Activated T-cell treated with anti-CD3 and anti-CD28 coated beads, Interleukin-2, amount 50 U/mL, for 24 hours (primary cell): ENCODE results near the gene BUD23.
"Not testable (repeated sequence)": the region's sequence is repeated elsewhere in the genome, so short reads cannot be mapped to it uniquely, and the experiment has no call there.

Experiments used
- DNase-seq: peaks from one replicate; pipeline ENCODE4 v3.0.0-alpha.2; 2020
- H3K27ac Mint-ChIP-seq: 2 replicates; pipeline ENCODE4 v1.8.0; 2020; ENCODE audit warnings: mild to moderate bottlenecking, mixed read lengths
- H3K27me3 Mint-ChIP-seq: 2 replicates; pipeline ENCODE4 v1.8.0; 2020; ENCODE audit warnings: mixed read lengths
- H3K36me3 Mint-ChIP-seq: 2 replicates; pipeline ENCODE4 v1.8.0; 2020; ENCODE audit warnings: low read depth, mixed read lengths
- H3K4me1 Mint-ChIP-seq: 2 replicates; pipeline ENCODE4 v1.8.0; 2020; ENCODE audit warnings: low read depth, mixed read lengths
- H3K4me3 Mint-ChIP-seq: 2 replicates; pipeline ENCODE4 v1.8.0; 2020; ENCODE audit warnings: mild to moderate bottlenecking, moderate library complexity, mixed read lengths
- H3K9me3 Mint-ChIP-seq: 2 replicates; pipeline ENCODE4 v1.8.0; 2020; ENCODE audit warnings: mixed read lengths

BUD23 gene

GRCh38 chr7:73716318-73716890, 33.0 kb downstream of the BUD23 start:
- Mint-ChIP-seq H3K27me3 (peaks cover 5% of the 10 kb centered on the region), H3K36me3 (peaks cover 20% of the 10 kb centered on the region), H3K9me3 (no peaks in the 10 kb centered on the region), H3K4me1 (peaks cover 39% of the 10 kb centered on the region), H3K4me3 (peak overlapping the region; percentile 43), H3K27ac (no peak overlapping the region)
- DNase-seq, result no peak

- no peak for DNase-seq
- H3K4me1 Mint-ChIP-seq, result peaks cover 39% of the 10 kb centered on the region
- peak overlapping the region; percentile 81 for H3K4me3 Mint-ChIP-seq
- H3K27ac Mint-ChIP-seq, result peak overlapping the region; percentile 89
- H3K27me3 Mint-ChIP-seq, result peaks cover 9% of the 10 kb centered on the region
- peaks cover 20% of the 10 kb centered on the region for H3K36me3 Mint-ChIP-seq
- H3K9me3 Mint-ChIP-seq, result no peaks in the 10 kb centered on the region
Measured at GRCh38 chr7:73717025-73717807, 33.8 kb downstream of the BUD23 start.

DNA sequence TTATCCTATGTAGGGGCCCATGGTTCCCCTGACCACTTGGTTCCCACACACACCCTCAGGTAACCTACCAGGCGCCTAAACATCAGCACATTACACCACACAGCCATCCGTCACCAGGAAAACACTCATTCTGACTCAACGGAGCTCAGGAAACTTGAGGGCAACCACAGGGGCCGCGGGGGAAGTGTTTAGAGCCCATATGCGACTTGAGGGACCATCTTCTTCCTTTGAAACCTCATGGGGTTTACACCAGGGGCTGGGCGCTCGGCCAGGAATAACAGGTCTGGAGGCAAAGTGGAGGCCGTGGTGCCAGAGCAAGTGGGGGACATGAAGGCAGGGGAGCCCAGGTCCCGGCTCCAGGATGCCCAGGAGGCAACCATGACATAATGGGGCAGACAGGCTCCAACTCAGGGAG, 34.6 kb downstream of the BUD23 start:
- H3K9me3 Mint-ChIP-seq, result no peaks in the 10 kb centered on the region
- peaks cover 17% of the 10 kb centered on the region for H3K36me3 Mint-ChIP-seq
- H3K4me1 Mint-ChIP-seq, result peaks cover 35% of the 10 kb centered on the region
- peaks cover 9% of the 10 kb centered on the region for H3K27me3 Mint-ChIP-seq
- peak overlapping the region; percentile 89 for H3K27ac Mint-ChIP-seq
- peak; percentile 83 for DNase-seq
- peak overlapping the region; percentile 81 for H3K4me3 Mint-ChIP-seq

DNA sequence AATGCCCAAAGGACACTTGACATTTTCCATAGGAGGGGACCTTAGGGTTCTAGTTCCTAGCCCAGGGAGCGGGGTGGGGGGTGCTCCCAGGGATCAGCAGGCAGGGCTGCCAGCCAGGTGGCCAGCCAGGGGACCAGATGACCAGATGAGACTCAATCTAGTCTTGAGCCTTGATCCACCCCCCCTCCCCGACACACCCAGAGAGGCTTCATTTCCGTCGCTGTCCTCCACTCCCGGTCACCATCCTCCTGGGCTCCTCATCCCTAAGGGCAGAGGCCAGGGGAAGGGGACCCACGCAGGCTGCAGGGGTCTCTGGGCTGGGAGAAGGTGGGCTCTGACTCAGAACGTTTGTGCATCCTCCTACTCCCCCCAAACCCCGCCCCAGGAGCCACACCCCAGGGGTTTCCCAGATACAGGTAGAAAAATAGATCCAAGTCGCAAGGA, 35.1 kb downstream of the BUD23 start:
- DNase-seq, result peak; percentile 59
- H3K4me1 Mint-ChIP-seq, result peaks cover 34% of the 10 kb centered on the region
- peaks cover 9% of the 10 kb centered on the region for H3K27me3 Mint-ChIP-seq
- peak overlapping the region; percentile 89 for H3K27ac Mint-ChIP-seq
- H3K36me3 Mint-ChIP-seq, result peaks cover 13% of the 10 kb centered on the region
- peak overlapping the region; percentile 81 for H3K4me3 Mint-ChIP-seq
- H3K9me3 Mint-ChIP-seq, result no peaks in the 10 kb centered on the region

DNA sequence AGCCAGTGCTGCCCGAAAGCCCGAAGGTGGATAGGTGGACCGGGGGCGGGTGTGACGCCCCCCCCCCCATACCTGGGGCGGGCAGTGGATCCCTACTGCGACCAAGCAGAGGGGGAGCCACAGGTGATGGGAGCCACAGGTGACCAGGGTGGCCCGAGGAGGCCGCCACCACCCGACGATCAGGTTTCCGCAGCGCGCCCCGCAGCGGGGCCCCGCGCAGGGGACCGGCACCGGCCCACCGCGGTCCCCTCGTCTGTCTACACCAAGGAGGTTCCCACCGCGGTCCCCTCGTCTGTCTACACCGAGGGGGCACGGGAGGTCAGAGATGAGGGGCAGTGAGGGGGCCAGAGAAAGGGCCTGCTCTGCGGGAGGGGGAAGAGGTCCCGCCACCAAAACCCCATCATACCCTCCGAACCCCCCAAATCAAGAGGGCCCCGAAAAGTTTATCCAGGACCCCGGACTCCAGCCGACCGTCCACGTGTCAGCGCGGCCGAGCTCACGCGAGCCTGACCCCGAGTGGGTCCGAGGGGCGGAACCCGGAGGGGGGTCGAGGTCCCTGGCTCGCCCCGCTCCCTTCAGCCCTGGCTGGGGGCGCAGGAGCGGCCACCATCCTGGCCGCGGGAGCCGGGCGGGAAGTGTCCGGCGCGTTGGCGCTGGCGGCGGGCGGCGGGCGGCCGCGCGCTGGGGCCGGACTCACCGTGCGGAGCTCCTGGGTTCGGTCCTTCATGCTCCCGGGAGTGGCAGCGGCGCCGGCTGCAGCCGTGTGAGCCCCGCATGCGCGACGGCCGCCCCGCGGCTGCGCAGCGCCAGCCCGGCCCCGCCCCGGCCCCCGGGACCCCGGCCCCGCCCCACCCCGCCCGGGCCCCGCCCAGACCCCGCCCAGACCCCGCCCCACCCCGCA, 35.8 kb downstream of the BUD23 start, which contains the start of gene STX1A:
STX1A (minus strand) TSS at position 765 of the 901 bp plus-strand sequence; CDS start at position 727, 38 bp downstream.
- H3K9me3 Mint-ChIP-seq, result no peaks in the 10 kb centered on the region
- H3K27ac Mint-ChIP-seq, result peak within 1 kb of the TSS; percentile 89
- DNase-seq, result peak; percentile 86
- H3K4me3 Mint-ChIP-seq, result peak within 1 kb of the TSS; percentile 81
- H3K36me3 Mint-ChIP-seq, result peaks cover 11% of the 10 kb centered on the region
- H3K27me3 Mint-ChIP-seq, result peaks cover 9% of the 10 kb centered on the region
- peaks cover 34% of the 10 kb centered on the region for H3K4me1 Mint-ChIP-seq

DNA sequence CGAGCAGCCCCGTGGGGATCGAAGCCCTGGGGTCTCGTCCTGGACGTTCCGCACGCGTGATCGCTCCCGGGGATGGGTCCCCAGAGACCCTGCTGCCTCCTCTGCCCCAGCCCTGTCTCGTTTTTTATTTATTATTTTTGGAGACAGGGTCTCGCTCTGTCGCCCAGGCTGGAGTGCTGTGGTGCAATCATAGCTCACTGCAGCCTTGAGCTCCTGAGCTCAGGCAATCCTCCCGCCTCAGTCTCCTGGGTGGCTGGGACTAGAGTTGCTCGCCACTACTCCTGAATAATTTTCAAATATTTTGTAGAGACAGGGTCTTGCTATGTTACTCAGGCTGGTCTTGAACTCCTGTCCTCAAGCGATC, 36.4 kb downstream of the BUD23 start:
- H3K27me3 Mint-ChIP-seq, result peaks cover 9% of the 10 kb centered on the region
- H3K4me3 Mint-ChIP-seq, result peak overlapping the region; percentile 62
- H3K4me1 Mint-ChIP-seq, result peaks cover 34% of the 10 kb centered on the region
- peaks cover 11% of the 10 kb centered on the region for H3K36me3 Mint-ChIP-seq
- H3K27ac Mint-ChIP-seq, result peak overlapping the region; percentile 57
- no peak for DNase-seq
- no peaks in the 10 kb centered on the region for H3K9me3 Mint-ChIP-seq

GRCh38 chr7:73720443-73720842, 37.0 kb downstream of the BUD23 start:
- Mint-ChIP-seq H3K4me1 (peaks cover 31% of the 10 kb centered on the region), H3K4me3 (peak overlapping the region; percentile 62), H3K36me3 (peaks cover 10% of the 10 kb centered on the region)
- not testable (repeated sequence) for H3K27ac Mint-ChIP-seq, H3K27me3 Mint-ChIP-seq, H3K9me3 Mint-ChIP-seq, DNase-seq

- peaks cover 9% of the 10 kb centered on the region for H3K27me3 Mint-ChIP-seq
- no peaks in the 10 kb centered on the region for H3K9me3 Mint-ChIP-seq
- H3K4me3 Mint-ChIP-seq, result no peak overlapping the region
Measured at GRCh38 chr7:73721377-73721817, 38.0 kb downstream of the BUD23 start.

GRCh38 chr7:73722182-73722581, 38.8 kb downstream of the BUD23 start:
- H3K4me3 Mint-ChIP-seq, H3K27me3 Mint-ChIP-seq, DNase-seq, H3K9me3 Mint-ChIP-seq, H3K36me3 Mint-ChIP-seq, H3K27ac Mint-ChIP-seq: not testable (repeated sequence)
- peaks cover 15% of the 10 kb centered on the region for H3K4me1 Mint-ChIP-seq

More at GRCh38 chr7:73721377-73721817, 38.0 kb downstream of the BUD23 start:
- no peak overlapping the region for H3K27ac Mint-ChIP-seq
- peaks cover 3% of the 10 kb centered on the region for H3K36me3 Mint-ChIP-seq
- no peak for DNase-seq
- peaks cover 21% of the 10 kb centered on the region for H3K4me1 Mint-ChIP-seq

- no peaks in the 10 kb centered on the region for H3K36me3 Mint-ChIP-seq
- H3K4me1 Mint-ChIP-seq, result peaks cover 9% of the 10 kb centered on the region
- DNase-seq, result no peak
- no peak overlapping the region for H3K27ac Mint-ChIP-seq
- H3K9me3 Mint-ChIP-seq, result no peaks in the 10 kb centered on the region
- H3K4me3 Mint-ChIP-seq, result no peak overlapping the region
- H3K27me3 Mint-ChIP-seq, result peaks cover 10% of the 10 kb centered on the region
Measured at GRCh38 chr7:73722785-73723184, 39.4 kb downstream of the BUD23 start.

DNA sequence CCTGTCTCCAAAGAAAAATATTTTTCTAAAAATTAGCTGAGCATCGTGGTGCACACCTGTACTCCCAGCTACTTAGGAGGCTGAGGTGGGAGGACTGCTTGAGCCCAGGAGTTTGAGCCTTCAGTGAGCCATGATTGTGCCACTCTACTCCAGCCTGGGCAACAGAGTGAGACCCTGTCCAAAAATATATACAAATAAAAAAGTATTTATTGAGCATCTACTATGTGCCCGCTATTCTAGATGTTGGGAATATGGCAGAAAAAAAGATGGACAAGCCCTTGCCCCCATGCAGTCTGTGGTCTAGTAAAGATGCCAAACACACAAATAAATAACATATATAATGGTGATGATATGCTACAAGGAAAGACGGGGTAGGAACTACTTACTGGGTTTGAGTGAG, 40.4 kb downstream of the BUD23 start:
- H3K27me3 Mint-ChIP-seq, result peaks cover 16% of the 10 kb centered on the region
- no peaks in the 10 kb centered on the region for H3K4me1 Mint-ChIP-seq
- H3K9me3 Mint-ChIP-seq, result no peaks in the 10 kb centered on the region
- no peak for DNase-seq
- H3K4me3 Mint-ChIP-seq, result no peak overlapping the region
- H3K36me3 Mint-ChIP-seq, result no peaks in the 10 kb centered on the region
- no peak overlapping the region for H3K27ac Mint-ChIP-seq

DNA sequence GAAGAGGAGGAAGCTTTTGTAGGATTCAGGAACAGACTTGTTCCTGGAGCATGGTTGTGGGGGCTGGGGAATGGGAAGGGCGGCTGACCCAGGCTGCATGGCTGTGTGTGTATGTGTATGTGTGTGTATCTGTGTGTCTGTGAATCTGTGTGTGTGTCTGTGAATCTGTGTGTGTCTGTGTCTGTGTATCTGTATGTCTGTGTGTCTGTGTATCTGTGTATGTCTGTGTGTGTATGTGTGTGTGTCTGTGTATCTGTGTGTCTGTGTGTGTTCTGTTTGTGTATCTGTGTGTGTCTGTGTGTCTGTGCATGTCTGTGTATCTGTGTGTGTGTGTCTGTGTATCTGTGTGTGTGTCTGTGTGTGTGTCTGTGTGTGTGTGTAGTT, 42.7 kb downstream of the BUD23 start:
- DNase-seq, result no peak
- H3K36me3 Mint-ChIP-seq, result no peaks in the 10 kb centered on the region
- no peak overlapping the region for H3K27ac Mint-ChIP-seq
- peaks cover 12% of the 10 kb centered on the region for H3K27me3 Mint-ChIP-seq
- no peaks in the 10 kb centered on the region for H3K9me3 Mint-ChIP-seq
- H3K4me3 Mint-ChIP-seq, result no peak overlapping the region
- no peaks in the 10 kb centered on the region for H3K4me1 Mint-ChIP-seq

DNA sequence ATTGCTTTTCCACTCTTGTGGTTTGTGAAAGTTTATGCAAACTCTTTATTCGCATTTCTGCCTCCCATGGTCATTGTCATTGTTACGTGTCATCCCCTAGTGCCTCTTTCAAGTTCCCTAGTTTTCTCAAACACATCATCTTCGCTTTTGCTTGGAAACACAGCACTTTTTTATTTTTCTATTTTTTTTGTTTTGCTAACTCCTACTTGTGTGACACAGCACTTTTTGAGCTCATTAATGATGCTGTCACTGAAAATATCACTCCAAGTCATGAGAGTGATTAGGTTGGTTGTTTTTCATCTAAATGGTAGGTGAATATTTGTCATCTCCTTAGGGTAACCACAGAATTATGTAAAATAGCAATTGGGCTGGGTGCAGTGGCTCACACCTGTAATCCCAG, 44.6 kb downstream of the BUD23 start:
- Mint-ChIP-seq H3K36me3 (no peaks in the 10 kb centered on the region), H3K4me1 (no peaks in the 10 kb centered on the region), H3K9me3 (no peaks in the 10 kb centered on the region), H3K4me3 (no peak overlapping the region), H3K27ac (no peak overlapping the region), H3K27me3 (peaks cover 7% of the 10 kb centered on the region)
- DNase-seq, result no peak

DNA sequence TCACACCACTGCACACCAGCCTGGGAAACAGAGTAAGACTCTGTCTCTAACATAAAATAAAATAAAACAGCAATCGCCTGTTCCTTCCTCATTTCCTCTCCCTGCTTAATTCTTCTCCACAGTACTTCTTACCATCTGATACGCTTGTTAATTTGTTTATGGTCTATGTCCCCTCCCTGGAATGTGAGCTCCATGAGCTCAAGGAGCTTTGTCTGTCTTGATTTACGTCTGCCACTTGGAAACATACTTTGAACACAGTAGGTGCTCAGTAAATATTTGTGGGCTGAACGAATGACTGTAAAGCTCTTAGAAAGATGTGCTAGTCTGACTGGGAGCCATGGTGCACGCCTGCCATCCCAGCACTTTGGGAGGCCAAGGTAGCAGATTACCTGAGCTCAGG, 45.2 kb downstream of the BUD23 start:
- H3K9me3 Mint-ChIP-seq, result no peaks in the 10 kb centered on the region
- H3K27ac Mint-ChIP-seq, result no peak overlapping the region
- DNase-seq, result no peak
- H3K4me1 Mint-ChIP-seq, result no peaks in the 10 kb centered on the region
- peaks cover 7% of the 10 kb centered on the region for H3K27me3 Mint-ChIP-seq
- H3K4me3 Mint-ChIP-seq, result no peak overlapping the region
- H3K36me3 Mint-ChIP-seq, result no peaks in the 10 kb centered on the region
